Activated CD8-positive, alpha-beta T cell treated with anti-CD3 and anti-CD28 coated beads for 36 hours (primary cell): ENCODE measurements around the gene KICS2. TPM values are rescaled to one million over a fixed set of nuclear protein-coding genes. Genes with fewer than 3 reads are reported as not detected.

ENCODE experiments used
- ATAC-seq: fragments of 200-7000 bp; cut with Tn5 transposase; one replicate; pipeline ENCODE4 v1.10.0; 2021; ENCODE audit warnings: mild to moderate bottlenecking, moderate library complexity
- CTCF ChIA-PET: fragments of 350-600 bp; sonication (Branson Sonifier 250); formaldehyde crosslinking; loops from one replicate; lab custom pipeline; 2021; ENCODE audit warnings: antibody characterized with exemption; lab: Charles Lee
- POLR2A ChIA-PET: fragments of 350-600 bp; sonication (Branson Sonifier 250); formaldehyde crosslinking; loops from one replicate; lab custom pipeline; 2021; ENCODE audit warnings: antibody characterized with exemption; lab: Charles Lee
- DNase-seq: peaks from one replicate; pipeline ENCODE4 v3.0.0-alpha.2; 2020
- H3K27ac Mint-ChIP-seq: one replicate; pipeline ENCODE4 v1.8.0; 2021; ENCODE audit warnings: mild to moderate bottlenecking, mixed read lengths
- H3K27me3 Mint-ChIP-seq: one replicate; pipeline ENCODE4 v1.8.0; 2021; ENCODE audit warnings: mixed read lengths
- H3K36me3 Mint-ChIP-seq: one replicate; pipeline ENCODE4 v1.8.0; 2021; ENCODE audit warnings: low read depth, mixed read lengths
- H3K4me1 Mint-ChIP-seq: one replicate; pipeline ENCODE4 v1.8.0; 2021; ENCODE audit warnings: low read depth, mixed read lengths
- H3K4me3 Mint-ChIP-seq: one replicate; pipeline ENCODE4 v1.8.0; 2021; ENCODE audit warnings: mild to moderate bottlenecking, moderate library complexity, mixed read lengths
- H3K9me3 Mint-ChIP-seq: one replicate; pipeline ENCODE4 v1.8.0; 2021; ENCODE audit warnings: mixed read lengths
- intact Hi-C: fragments of 100-400 bp; cut with micrococcal nuclease; formaldehyde crosslinking; loops from one replicate; pipeline ENCODE4 v1.10.0; 2022
- total RNA-seq, 2 experiments: library from RNA; stranded (reverse); gene quantifications; one replicate each; pipeline ENCODE4 v1.2.3, GENCODE V29; 2021
- TF ChIP-seq, protein P1 (sequence below): fragments of 200-600 bp; IDR thresholded peaks from one replicate; pipeline ENCODE4 v1.8.0; 2022; ENCODE audit warnings: antibody characterized with exemption, mild to moderate bottlenecking

KICS2 gene
- total RNA-seq, 2 experiments from 2014 or later: 16.6 to 19.7 TPM

DNA sequence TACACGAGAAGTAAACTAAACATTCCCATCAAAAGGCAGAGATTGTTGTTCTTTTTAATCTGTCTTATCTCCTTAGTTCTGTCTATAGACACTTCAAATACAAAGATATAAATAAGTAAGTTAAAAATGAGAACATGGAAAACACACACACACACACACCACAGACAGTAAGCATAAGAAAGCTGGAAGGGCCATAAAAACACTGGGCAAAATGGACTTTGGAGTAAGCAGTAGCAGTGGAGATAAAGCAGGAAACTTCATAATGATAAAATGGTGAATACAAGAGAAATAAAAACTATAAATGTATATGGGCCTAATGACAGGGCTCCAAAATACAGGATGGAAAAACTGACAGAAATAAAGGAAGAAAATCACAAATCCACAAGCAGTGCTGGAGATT lies 32.6 kb downstream of the KICS2 start:
- H3K4me3 Mint-ChIP-seq: no peak overlapping the region
- ATAC-seq (no peak), DNase-seq (no peak)
- H3K9me3 Mint-ChIP-seq: no peaks in the 10 kb centered on the region
- H3K4me1 Mint-ChIP-seq: peaks cover 21% of the 10 kb centered on the region
- intact Hi-C loops: no loop called here
- ChIA-PET CTCF (no interaction called here), POLR2A (no interaction called here)
- H3K36me3 Mint-ChIP-seq: peaks cover 25% of the 10 kb centered on the region
- H3K27ac Mint-ChIP-seq: no peak overlapping the region
- no peaks in the 10 kb centered on the region for H3K27me3 Mint-ChIP-seq
- TF ChIP-seq, protein P1, sequence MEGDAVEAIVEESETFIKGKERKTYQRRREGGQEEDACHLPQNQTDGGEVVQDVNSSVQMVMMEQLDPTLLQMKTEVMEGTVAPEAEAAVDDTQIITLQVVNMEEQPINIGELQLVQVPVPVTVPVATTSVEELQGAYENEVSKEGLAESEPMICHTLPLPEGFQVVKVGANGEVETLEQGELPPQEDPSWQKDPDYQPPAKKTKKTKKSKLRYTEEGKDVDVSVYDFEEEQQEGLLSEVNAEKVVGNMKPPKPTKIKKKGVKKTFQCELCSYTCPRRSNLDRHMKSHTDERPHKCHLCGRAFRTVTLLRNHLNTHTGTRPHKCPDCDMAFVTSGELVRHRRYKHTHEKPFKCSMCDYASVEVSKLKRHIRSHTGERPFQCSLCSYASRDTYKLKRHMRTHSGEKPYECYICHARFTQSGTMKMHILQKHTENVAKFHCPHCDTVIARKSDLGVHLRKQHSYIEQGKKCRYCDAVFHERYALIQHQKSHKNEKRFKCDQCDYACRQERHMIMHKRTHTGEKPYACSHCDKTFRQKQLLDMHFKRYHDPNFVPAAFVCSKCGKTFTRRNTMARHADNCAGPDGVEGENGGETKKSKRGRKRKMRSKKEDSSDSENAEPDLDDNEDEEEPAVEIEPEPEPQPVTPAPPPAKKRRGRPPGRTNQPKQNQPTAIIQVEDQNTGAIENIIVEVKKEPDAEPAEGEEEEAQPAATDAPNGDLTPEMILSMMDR: no peak

DNA sequence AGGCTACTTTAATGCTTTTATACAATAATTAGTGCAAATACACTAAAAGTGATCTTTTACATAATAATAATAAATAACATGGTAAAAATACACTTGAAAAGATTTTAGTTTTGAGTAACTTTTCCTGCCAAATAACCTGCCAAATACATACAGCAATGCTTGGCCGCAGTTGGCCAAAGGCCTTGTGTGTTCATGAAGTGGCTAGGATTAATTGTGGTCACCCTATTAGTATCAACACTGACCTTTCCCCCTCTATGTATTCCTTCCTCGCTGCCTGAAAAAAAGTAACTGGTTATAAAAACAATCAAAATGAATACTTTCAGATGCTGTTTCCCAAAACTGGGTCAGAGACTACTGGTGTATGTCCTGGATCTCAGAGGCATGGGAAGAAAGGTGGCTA lies 34.3 kb downstream of the KICS2 start:
- ATAC-seq: no peak
- TF ChIP-seq, protein P1: no peak
- Mint-ChIP-seq H3K4me3 (no peak overlapping the region), H3K27me3 (no peaks in the 10 kb centered on the region), H3K9me3 (no peaks in the 10 kb centered on the region), H3K27ac (no peak overlapping the region), H3K4me1 (peaks cover 8% of the 10 kb centered on the region), H3K36me3 (peaks cover 18% of the 10 kb centered on the region)
- POLR2A ChIA-PET: no interaction called here
- intact Hi-C loops: no loop called here
- CTCF ChIA-PET: no interaction called here
- no peak for DNase-seq

DNA sequence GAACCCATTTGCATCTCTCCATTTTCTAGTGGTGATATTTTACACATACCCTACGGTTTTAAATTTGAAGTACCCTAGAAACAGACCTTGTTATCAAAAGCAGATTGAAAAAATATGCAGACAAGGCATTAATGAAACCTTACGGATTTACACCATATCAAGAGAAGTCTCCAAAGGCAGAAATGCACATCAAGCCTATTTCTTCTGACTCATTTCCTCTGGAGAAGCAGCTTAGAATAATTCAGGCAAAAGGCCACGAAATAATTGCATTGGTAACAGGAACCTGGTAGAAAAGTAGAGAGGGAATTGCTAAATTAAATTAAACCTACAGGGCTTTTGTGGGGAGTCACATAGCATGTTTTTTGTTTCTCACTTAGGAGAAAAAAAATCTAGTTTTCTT lies 34.7 kb downstream of the KICS2 start:
- ChIA-PET POLR2A (no interaction called here), CTCF (no interaction called here)
- TF ChIP-seq, protein P1: no peak
- no peak for ATAC-seq
- Mint-ChIP-seq H3K9me3 (no peaks in the 10 kb centered on the region), H3K27ac (no peak overlapping the region), H3K36me3 (peaks cover 16% of the 10 kb centered on the region), H3K27me3 (no peaks in the 10 kb centered on the region), H3K4me1 (peaks cover 5% of the 10 kb centered on the region), H3K4me3 (no peak overlapping the region)
- intact Hi-C loops: no loop called here
- no peak for DNase-seq

DNA sequence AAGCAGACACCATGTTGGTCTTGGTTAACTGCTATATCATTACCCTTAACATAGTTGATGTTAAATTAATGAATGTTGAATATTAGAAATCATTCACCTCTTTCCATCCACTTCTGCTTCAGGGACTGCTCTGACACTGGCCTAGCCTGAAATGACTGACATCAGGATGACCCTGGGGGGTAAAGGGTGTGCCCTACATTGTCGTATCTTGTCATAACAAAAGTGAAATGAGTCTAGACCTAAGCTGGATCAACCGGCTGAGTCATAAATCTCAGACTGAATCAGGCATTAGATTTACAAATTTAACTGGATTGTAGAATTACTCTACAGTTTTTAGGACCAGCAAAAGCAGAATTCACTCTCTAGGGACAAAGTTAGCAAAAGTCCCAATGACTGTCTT lies 35.3 kb downstream of the KICS2 start:
- peak; percentile 68 for ATAC-seq

DNA sequence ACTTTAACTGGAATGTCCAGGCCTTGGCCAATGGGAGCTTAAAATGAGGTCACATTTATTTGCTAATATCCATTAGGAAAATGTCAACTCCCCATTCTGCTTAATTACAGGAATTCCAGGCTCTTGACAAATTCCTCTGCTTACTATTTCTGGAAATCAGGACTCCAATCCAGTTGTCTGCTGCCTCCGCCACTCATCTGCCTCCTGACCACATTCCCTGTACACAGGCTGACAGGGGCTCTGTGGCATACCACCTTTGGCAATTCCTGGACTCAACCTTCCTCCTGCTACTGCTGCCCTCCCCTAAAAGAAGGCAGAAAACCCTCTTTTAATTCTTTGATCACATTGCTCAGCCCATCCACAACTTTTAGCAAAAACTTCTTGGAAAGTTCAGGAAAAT lies 37.9 kb downstream of the KICS2 start:
- no peaks in the 10 kb centered on the region for H3K27me3 Mint-ChIP-seq
- POLR2A ChIA-PET: no interaction called here
- H3K36me3 Mint-ChIP-seq: peaks cover 13% of the 10 kb centered on the region
- TF ChIP-seq, protein P1: no peak
- intact Hi-C loops: no loop called here
- H3K27ac Mint-ChIP-seq: no peak overlapping the region
- CTCF ChIA-PET: no interaction called here
- H3K9me3 Mint-ChIP-seq: no peaks in the 10 kb centered on the region
- H3K4me3 Mint-ChIP-seq: no peak overlapping the region
- DNase-seq: no peak
- peaks cover 5% of the 10 kb centered on the region for H3K4me1 Mint-ChIP-seq
- no peak for ATAC-seq

More for the DNA sequence above, 35.3 kb downstream of the KICS2 start:
- CTCF ChIA-PET: no interaction called here
- TF ChIP-seq, protein P1: no peak
- Mint-ChIP-seq H3K4me1 (peaks cover 5% of the 10 kb centered on the region), H3K36me3 (peaks cover 13% of the 10 kb centered on the region), H3K4me3 (no peak overlapping the region), H3K27ac (no peak overlapping the region), H3K9me3 (no peaks in the 10 kb centered on the region), H3K27me3 (no peaks in the 10 kb centered on the region)
- DNase-seq: peak; percentile 10
- intact Hi-C loops: no loop called here
- POLR2A ChIA-PET: no interaction called here
